ENCODE results near the gene MAPKBP1. TPM values are rescaled to one million over a fixed set of nuclear protein-coding genes. Genes with fewer than 3 reads are reported as not detected.
A peak's percentile ranks its signal among the peaks of the same experiment; 100 is the strongest.

The MAPKBP1 gene
- total RNA-seq, 1 experiment from 2014 or later, result 29.3 TPM

DNA sequence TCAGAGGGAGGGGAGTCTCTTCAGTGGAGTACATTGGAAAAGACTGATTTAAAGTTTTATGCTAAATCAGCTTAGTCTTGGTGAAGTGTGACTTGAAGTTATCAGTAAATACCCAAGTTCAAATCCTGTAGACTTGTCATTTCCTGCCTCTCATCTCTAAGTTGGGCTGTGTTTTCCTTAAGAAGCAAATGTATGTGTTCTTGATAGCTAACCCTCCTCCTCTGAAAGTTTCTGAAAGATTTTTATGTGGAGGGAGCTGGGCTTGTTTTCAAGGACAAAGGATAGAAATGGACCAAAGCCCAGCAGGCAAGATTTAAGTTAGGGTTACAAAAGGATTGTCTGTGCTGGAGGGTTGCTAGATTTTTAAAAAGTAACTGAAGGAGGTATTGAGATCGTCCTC lies 4.2 kb downstream of the MAPKBP1 start:
- CTCF ChIA-PET, result no interaction called here
- Histone ChIP-seq H3K4me1 (ENCODE audit: insufficient read depth, low read length, poor library complexity, severe bottlenecking) (peaks cover 28% of the 10 kb centered on the region), H3K27ac (ENCODE audit: low read depth, low read length, poor library complexity, severe bottlenecking) (no peak overlapping the region), H3K9me3 (ENCODE audit: low read depth, low read length, poor library complexity, severe bottlenecking) (no peaks in the 10 kb centered on the region), H3K27me3 (replicated peaks; ENCODE audit: insufficient read depth, low read depth, low read length, poor library complexity) (no peaks in the 10 kb centered on the region), H3K36me3 (ENCODE audit: insufficient read depth, low read length, poor library complexity, severe bottlenecking) (no peaks in the 10 kb centered on the region), H3K4me3 (ENCODE audit: low read depth, low read length, poor library complexity, severe bottlenecking) (no peak overlapping the region)
- BruUV-seq (replicated peaks), result TSS peak; percentile 3
- intact Hi-C loops (cut with micrococcal nuclease; ENCODE audit: unreplicated experiment), result no loop called here
- no peak for TF ChIP-seq EZH2 (IDR thresholded peaks at IDR 0.05; ENCODE audit: borderline replicate concordance, low read depth, low read length, poor library complexity, severe bottlenecking)
- TF ChIP-seq, protein P1, sequence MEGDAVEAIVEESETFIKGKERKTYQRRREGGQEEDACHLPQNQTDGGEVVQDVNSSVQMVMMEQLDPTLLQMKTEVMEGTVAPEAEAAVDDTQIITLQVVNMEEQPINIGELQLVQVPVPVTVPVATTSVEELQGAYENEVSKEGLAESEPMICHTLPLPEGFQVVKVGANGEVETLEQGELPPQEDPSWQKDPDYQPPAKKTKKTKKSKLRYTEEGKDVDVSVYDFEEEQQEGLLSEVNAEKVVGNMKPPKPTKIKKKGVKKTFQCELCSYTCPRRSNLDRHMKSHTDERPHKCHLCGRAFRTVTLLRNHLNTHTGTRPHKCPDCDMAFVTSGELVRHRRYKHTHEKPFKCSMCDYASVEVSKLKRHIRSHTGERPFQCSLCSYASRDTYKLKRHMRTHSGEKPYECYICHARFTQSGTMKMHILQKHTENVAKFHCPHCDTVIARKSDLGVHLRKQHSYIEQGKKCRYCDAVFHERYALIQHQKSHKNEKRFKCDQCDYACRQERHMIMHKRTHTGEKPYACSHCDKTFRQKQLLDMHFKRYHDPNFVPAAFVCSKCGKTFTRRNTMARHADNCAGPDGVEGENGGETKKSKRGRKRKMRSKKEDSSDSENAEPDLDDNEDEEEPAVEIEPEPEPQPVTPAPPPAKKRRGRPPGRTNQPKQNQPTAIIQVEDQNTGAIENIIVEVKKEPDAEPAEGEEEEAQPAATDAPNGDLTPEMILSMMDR (conservative IDR thresholded peaks at IDR 0.05; ENCODE audit: low read depth, low read length), result no peak
- POLR2A ChIA-PET (ENCODE audit: low non-redundant PET), result interaction anchor here (0.5 kb wide), 1 partner anchor 140 kb away, joined by 4 read pairs; no protein-coding TSS in a partner anchor
- no peak for DNase-seq (ENCODE audit: low spot score)

DNA sequence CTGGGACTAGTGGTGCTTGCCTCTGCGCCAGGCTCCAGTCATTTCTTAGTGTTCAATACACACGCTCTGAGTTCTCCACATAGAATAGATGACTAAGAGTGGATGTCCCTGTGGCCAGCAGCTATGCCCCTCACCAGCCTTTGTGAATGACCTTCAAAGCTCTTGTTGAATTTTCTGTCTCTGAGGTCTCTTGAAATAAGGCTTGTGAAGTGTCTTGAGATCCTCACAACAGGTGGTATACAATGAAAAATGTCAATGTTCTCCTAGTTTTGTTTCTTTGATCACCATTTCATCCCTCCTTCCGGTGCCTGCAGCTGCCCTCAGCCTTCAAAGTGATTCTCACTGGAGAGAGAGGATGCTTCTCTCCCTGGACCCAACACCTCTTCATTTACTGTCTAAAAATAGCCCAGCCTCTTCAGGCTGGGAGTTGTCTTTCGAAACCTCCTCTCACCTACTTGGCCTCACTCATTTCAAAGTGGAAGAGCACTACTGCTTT lies 5.4 kb downstream of the MAPKBP1 start:
- intact Hi-C loops (cut with micrococcal nuclease; ENCODE audit: unreplicated experiment), result no loop called here
- H3K27me3 ChIP-seq (replicated peaks; ENCODE audit: insufficient read depth, low read depth, low read length, poor library complexity), result no peaks in the 10 kb centered on the region
- BruUV-seq (replicated peaks), result no TSS peak
- no peak overlapping the region for H3K4me3 ChIP-seq (ENCODE audit: low read depth, low read length, poor library complexity, severe bottlenecking)
- no peaks in the 10 kb centered on the region for H3K36me3 ChIP-seq (ENCODE audit: insufficient read depth, low read length, poor library complexity, severe bottlenecking)
- DNase-seq (ENCODE audit: low spot score), result no peak
- ChIA-PET POLR2A (ENCODE audit: low non-redundant PET) (no interaction called here), CTCF (interaction anchor here (0.5 kb wide), 1 partner anchor 341 kb away, joined by 3 read pairs; no protein-coding TSS in a partner anchor)
- no peaks in the 10 kb centered on the region for H3K9me3 ChIP-seq (ENCODE audit: low read depth, low read length, poor library complexity, severe bottlenecking)
- H3K4me1 ChIP-seq (ENCODE audit: insufficient read depth, low read length, poor library complexity, severe bottlenecking), result peaks cover 24% of the 10 kb centered on the region
- no peak overlapping the region for H3K27ac ChIP-seq (ENCODE audit: low read depth, low read length, poor library complexity, severe bottlenecking)
- TF ChIP-seq, protein P1 (conservative IDR thresholded peaks at IDR 0.05; ENCODE audit: low read depth, low read length), result no peak
- TF ChIP-seq EZH2 (IDR thresholded peaks at IDR 0.05; ENCODE audit: borderline replicate concordance, low read depth, low read length, poor library complexity, severe bottlenecking), result no peak

DNA sequence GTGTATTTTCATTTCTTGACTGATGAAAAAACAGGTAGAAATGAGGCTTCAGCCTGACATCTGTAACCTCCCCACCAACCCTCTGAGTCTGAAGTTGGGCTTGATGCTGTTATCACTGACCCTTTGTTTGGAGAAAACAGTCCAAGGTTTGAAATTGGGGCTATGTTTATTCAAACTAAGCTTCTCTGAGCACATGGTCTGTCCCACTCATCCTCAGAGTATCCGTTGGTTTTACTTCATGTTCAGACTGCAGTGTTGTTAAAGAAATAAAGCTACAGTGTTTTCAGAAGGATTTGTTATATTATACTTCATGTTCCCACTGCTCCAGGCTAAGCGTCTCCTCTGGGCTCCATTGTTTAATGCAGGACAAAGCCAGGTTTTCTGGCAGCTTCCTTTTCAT lies 6.0 kb downstream of the MAPKBP1 start:
- Histone ChIP-seq H3K4me3 (ENCODE audit: low read depth, low read length, poor library complexity, severe bottlenecking) (no peak overlapping the region), H3K36me3 (ENCODE audit: insufficient read depth, low read length, poor library complexity, severe bottlenecking) (no peaks in the 10 kb centered on the region), H3K27ac (ENCODE audit: low read depth, low read length, poor library complexity, severe bottlenecking) (no peak overlapping the region), H3K9me3 (ENCODE audit: low read depth, low read length, poor library complexity, severe bottlenecking) (no peaks in the 10 kb centered on the region), H3K4me1 (ENCODE audit: insufficient read depth, low read length, poor library complexity, severe bottlenecking) (peaks cover 24% of the 10 kb centered on the region), H3K27me3 (replicated peaks; ENCODE audit: insufficient read depth, low read depth, low read length, poor library complexity) (no peaks in the 10 kb centered on the region)
- no peak for DNase-seq (ENCODE audit: low spot score)
- CTCF ChIA-PET, result interaction anchor here (0.5 kb wide), 1 partner anchor 341 kb away, joined by 3 read pairs; no protein-coding TSS in a partner anchor
- POLR2A ChIA-PET (ENCODE audit: low non-redundant PET), result no interaction called here
- intact Hi-C loops (cut with micrococcal nuclease; ENCODE audit: unreplicated experiment), result no loop called here
- no TSS peak for BruUV-seq (replicated peaks)
- TF ChIP-seq EZH2 (IDR thresholded peaks at IDR 0.05; ENCODE audit: borderline replicate concordance, low read depth, low read length, poor library complexity, severe bottlenecking), result no peak
- TF ChIP-seq, protein P1 (conservative IDR thresholded peaks at IDR 0.05; ENCODE audit: low read depth, low read length), result no peak

All from A673 (cell line).